ENCODE data around the gene CAMTA2. TPM values are rescaled to one million over a fixed set of nuclear protein-coding genes. Genes with fewer than 3 reads are reported as not detected.

CAMTA2 gene
- total RNA-seq, 1 donor from 2014 or later, result 17.8 TPM

DNA sequence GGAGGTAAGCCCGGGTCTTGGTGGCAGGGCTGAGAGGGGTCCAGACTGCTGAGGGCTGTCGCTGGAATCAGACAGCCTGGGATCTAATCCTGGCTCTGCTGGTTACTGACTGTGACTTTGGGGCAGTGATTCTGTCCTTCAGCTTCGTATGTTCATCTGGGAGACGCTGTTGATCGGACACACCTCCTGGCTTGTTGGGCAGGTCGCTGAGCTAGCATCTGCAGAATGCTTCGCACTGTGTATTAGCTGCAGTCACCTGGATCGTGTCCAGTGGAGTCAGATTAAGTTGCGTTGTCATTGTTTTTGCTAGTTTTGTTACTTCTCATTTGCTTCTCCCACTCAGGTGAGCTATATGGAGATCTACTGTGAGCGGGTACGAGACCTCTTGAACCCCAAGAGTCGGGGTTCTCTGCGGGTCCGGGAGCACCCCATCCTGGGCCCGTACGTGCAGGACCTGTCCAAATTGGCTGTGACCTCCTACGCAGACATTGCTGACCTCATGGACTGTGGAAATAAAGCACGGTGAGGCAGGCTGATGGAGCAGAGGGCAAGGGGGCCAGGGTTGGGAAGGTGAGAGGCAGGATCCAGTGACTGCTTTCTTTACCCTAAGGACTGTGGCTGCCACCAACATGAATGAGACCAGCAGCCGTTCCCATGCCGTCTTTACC, 14.8 kb upstream of the CAMTA2 start:
- DNase-seq, result no peak

DNA sequence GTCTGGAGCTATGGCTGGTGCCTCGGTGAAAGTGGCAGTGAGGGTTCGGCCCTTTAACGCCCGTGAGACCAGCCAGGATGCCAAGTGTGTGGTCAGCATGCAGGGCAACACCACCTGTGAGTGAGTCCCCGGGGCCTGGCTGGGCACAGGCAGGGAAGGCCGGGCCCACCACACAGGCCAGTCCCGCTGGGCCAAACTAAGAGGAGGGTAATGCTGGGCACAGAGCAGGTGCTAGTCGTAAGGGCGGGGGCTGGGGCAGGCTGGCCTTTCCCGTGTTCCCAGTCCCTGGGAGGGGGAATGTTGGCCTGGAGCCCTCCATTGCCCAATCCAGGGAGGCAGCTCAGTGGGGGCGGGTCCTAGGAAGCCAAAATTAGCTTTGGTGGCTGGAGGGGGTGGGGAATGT, 12.8 kb upstream of the CAMTA2 start:
- no peak for DNase-seq

GRCh38 chr17:4999430-5000093, 12.1 kb upstream of the CAMTA2 start:
- no peak for DNase-seq

- no peak for DNase-seq
These were observed 11.4 kb upstream of the CAMTA2 start for GRCh38 chr17:4998732-4999429.

- DNase-seq, result no peak
These were observed 10.7 kb upstream of the CAMTA2 start for GRCh38 chr17:4998027-4998731.

DNA sequence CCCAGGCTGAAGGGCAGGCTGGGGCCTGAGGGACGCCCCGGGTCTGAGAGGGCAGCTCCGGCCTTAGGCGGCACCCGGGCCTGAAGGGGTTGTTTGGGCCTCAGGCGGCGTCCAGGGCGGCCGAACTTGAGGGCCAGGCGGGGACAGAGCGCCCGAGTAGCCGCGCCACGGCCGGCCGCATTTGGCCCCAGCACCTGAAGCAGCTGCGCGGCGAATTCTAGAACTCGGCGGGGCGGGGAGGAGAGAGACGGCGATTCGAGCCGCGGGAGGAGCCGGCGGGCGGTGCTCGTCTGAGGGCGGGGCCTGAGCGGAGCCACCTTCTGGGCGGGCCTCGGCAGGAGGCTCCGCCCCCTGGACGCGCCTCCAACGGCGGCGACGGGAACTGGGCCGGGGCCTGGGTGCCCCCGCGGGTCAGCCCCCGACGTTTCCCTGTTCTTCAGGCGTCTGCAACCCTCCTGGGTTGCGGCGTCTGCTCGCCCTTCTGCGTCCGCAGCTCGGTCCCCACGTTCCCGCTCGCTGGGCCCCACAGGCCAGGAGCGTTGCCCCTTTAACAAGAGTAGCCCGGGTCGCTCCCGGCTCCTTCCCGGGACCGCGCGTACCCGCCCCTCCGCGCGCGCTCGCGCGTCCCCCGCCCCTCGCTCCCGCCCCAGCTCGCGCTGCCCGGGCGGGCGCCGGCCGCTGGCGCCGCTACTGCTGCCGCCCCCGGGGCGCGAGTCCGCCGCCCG, 10.0 kb upstream of the CAMTA2 start, which contains the start of the genes INCA1 and KIF1C:
INCA1 (minus strand) TSS at position 221 of the 725 bp plus-strand sequence. CDS start 3,085 bp downstream, outside the sequence.
KIF1C (plus strand) TSS at position 649 of the 725 bp plus-strand sequence. CDS start 2,297 bp downstream, outside the sequence.
- peak; percentile 94 for DNase-seq

DNA sequence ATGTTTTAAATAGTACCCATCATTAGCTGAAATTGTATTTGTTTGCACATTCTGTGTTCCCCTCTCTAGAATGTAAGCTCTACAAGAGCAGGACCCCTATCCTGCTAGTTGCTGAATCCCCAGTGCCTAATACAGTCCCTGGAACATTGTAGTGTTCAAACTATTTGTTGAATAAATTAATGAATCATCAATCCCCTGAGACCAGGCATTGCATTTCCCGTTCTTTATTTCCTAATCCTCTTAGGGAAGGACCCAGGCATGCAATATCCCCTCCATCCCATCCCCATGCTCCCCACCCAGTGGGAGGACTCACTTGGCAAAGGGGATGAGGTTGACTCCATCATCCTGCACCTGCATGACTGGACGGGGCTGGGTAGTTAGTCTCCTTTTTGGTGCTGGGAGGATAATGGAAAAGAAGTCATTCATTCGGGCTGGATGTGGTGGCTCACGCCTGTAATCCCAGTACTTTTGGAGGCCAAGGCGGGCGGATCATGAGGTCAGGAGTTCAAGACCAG, 6.7 kb upstream of the CAMTA2 start:
- DNase-seq, result no peak

GRCh38 chr17:4987767-4988567, 492 bp upstream of the CAMTA2 start:
- DNase-seq, result no peak

DNA sequence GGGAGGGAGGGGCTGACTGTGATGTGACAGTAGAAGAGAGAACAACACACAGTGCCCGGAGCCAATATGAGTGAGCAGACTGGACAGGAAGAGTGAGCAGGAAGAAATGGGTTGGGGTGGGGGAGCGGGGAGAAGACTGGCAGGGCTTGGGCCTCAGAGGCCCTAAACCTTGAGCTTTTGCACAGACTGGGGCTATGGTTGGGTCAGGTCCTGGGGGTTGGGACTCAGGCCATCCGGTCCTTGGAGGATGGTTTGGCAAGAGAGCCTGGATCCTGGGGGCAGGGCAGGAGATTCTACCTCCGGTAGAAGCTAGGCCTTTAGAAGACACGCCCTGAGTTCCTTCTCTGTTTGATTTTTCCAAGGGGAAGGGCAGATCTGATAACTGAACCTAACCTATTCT, 1.1 kb downstream of the CAMTA2 start:
- DNase-seq, result no peak

- no peak for DNase-seq
These were observed 5.2 kb downstream of the CAMTA2 start for GRCh38 chr17:4982305-4982704.

GRCh38 chr17:4980644-4981216, 6.7 kb downstream of the CAMTA2 start:
- peak; percentile 8 for DNase-seq

GRCh38 chr17:4978726-4979125, 8.7 kb downstream of the CAMTA2 start:
- DNase-seq, result no peak

DNA sequence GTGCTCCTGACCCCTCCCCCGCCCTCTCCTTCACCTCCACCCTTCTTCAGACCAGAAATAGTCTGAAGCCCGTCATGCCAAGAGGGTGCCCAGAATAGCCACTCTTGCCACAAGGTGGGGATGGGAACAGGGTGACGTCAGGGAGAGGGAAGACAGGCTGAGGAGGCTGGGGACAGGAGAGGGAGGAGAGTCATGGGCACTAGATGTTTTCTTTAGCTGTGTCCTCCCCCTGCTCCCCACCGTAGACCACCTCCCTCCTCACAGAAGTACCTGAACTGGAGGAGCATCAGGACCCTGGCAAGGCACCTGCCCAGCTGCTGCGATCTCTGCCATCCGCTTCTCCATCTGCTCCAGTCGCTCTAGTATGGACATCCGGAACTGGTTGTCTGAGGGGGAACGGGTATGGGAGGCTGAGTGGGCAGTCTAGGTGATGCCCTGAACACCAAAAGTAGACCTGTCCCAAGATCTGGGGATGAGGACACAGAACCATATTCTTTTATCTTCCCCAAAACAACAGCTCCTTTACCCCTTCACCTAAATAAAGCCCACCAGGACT, 13.3 kb downstream of the CAMTA2 start:
- no peak for DNase-seq

- no peak for DNase-seq
These were observed 14.0 kb downstream of the CAMTA2 start for GRCh38 chr17:4973256-4974114.

- DNase-seq, result no peak
These were observed 14.7 kb downstream of the CAMTA2 start for GRCh38 chr17:4972752-4973151.

- no peak for DNase-seq
These were observed 15.2 kb downstream of the CAMTA2 start for GRCh38 chr17:4972322-4972721.

DNA sequence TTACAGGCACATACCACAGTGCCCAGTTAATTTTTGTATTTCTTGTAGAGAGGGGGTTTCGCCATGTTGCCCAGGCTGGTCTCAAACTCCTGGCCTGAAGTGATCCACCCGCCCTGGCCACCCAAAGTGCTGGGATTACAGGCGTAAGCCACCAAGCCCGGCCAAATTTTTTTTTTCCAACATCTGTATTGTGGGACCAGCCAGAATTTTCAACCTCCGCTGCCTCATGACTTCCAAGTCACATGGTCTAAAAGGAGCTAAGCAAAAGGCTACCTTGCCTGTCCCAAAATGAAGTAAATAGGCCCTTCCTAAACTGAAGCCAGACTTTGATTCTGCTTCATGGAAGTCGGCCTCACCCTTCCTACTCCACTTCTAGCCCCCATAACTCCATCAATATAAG, 15.6 kb downstream of the CAMTA2 start:
- no peak for DNase-seq

- DNase-seq, result no peak
These were observed 17.2 kb downstream of the CAMTA2 start for GRCh38 chr17:4970273-4970672.

DNA sequence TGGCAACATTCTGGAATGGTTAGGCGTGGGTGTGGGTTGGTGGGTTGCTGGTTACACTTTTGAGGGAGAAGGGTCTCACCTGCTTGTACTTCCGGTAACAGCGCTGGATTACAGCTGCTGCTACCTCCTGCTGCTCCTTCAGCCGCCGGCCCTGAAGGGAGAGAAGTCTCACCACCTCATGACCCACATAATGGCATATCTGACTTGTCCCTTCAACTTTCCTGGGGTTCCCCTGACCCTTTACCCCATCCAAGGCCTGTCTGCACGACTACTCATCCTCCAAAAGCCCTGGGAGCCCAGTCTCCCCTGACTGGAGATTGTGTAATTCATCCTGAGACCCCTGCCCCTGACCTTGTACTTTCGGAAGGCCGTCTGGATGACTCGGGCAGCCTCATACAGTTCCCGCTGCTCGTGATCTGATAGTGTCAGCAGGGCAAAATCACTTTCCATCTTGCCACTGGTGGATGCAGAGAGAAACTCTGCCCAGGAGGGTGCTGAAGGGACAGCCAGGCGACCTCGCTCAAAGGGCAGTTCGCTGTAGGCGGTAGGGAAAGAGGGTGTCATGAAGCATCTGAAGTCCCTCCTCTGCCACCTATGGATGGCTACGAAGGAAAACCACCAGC, 17.8 kb downstream of the CAMTA2 start:
- DNase-seq, result no peak

Measured in skin of body (tissue), 2 donors.